Measurements from ENCODE around the gene KCNJ12. TPM values are rescaled to one million over a fixed set of nuclear protein-coding genes. Genes with fewer than 3 reads are reported as not detected.

KCNJ12 gene
- total RNA-seq, 4 donors from 2014 or later: 18.2 to 35.7 (median 29.2) TPM

- Histone ChIP-seq H3K27ac (no peak overlapping the region), H3K4me1 (no peaks in the 10 kb centered on the region), H3K36me3 (no peaks in the 10 kb centered on the region), H3K27me3 (peaks cover 0 to 6% (median 5%) of the 10 kb centered on the region in 3 donors), H3K4me3 (no peak overlapping the region), H3K9me3 (no peaks in the 10 kb centered on the region)
- no peak for TF ChIP-seq CTCF (IDR thresholded peaks at IDR 0.05 in 4 of 5, conservative IDR thresholded peaks at IDR 0.05 in 1 of 5)
- no peak for TF ChIP-seq POLR2A (IDR thresholded peaks at IDR 0.05)
- intact Hi-C loops (cut with DNase I; ENCODE audit: low total_unique reads) (no loop called here), in situ Hi-C loops (cut with MboI; ENCODE audit: low sequenced_read_pairs in 4 of 4) (loop anchor here in 2 of 4 donors (5.0 kb wide), 2 partner anchors 39 to 49 kb away; no protein-coding TSS in a partner anchor)
- no peak for DNase-seq
- no peak for ATAC-seq
These were observed 87.1 kb downstream of the KCNJ12 start for GRCh38 chr17:21463204-21463661.

GRCh38 chr17:21463779-21464407 is 87.7 kb downstream of the KCNJ12 start:
- DNase-seq (no peak), ATAC-seq (no peak)
- in situ Hi-C loops (cut with MboI; ENCODE audit: low sequenced_read_pairs in 4 of 4): loop anchor here in 2 of 4 donors (5.0 kb wide), 2 partner anchors 38 to 48 kb away; no protein-coding TSS in a partner anchor
- Histone ChIP-seq H3K27ac (no peak overlapping the region), H3K4me1 (no peaks in the 10 kb centered on the region), H3K9me3 (no peaks in the 10 kb centered on the region), H3K4me3 (peak overlapping the region in 1 of 4 donors; percentile 9), H3K27me3 (peaks cover 0 to 6% (median 5%) of the 10 kb centered on the region in 3 donors), H3K36me3 (no peaks in the 10 kb centered on the region)
- intact Hi-C loops (cut with DNase I; ENCODE audit: low total_unique reads): no loop called here
- no peak for TF ChIP-seq POLR2A (IDR thresholded peaks at IDR 0.05)
- no peak for TF ChIP-seq CTCF (IDR thresholded peaks at IDR 0.05 in 4 of 5, conservative IDR thresholded peaks at IDR 0.05 in 1 of 5)

DNA sequence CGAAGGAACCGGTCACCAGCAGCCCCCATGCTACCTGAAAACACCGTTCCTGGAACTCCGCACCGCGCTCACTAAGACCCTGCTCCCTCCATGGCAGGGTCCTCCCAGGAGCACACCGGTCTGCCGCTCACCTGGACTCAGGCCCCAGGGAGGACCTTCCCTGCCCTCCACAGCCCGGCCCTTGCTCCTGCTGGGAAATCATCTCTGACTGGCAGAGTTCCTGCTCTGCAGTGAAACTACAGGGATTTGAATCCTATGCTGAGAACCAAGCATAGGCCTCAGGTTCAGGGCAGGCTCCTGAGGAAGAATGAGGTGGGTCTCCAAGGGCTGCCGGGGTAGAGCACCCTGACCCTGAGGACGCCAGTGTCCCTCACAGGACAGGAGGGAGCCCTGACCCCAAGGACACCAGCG is 88.5 kb downstream of the KCNJ12 start:
- intact Hi-C loops (cut with DNase I; ENCODE audit: low total_unique reads): no loop called here
- in situ Hi-C loops (cut with MboI; ENCODE audit: low sequenced_read_pairs in 4 of 4): loop anchor here in 2 of 4 donors (5.0 kb wide), 2 partner anchors 38 to 48 kb away; no protein-coding TSS in a partner anchor

DNA sequence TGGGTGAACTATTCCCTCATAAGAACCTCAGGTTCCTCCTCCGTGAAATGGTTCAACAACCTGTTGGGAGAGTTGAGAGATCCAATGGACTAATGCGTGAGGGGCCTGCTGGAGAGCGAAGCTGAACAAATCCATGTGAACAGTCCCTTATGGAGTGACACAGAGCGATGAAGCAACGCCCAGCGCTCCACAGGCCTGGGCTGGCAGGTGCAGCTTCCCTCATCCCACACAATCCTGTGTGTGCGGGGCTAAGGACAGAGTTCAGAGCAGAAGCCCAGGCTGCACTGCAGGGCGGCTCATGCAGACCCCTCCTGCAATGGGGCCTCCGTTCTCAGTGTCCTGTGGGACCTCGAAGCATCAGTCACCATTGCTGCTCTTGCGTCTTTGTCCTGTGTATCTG is 90.4 kb downstream of the KCNJ12 start:
- no peaks in the 10 kb centered on the region for H3K9me3 ChIP-seq
- H3K27me3 ChIP-seq: peaks cover 0 to 6% (median 5%) of the 10 kb centered on the region in 3 donors
- TF ChIP-seq POLR2A (IDR thresholded peaks at IDR 0.05) (no peak), CTCF (IDR thresholded peaks at IDR 0.05 in 4 of 5, conservative IDR thresholded peaks at IDR 0.05 in 1 of 5) (no peak)
- ATAC-seq (no peak), DNase-seq (no peak)
- intact Hi-C loops (cut with DNase I; ENCODE audit: low total_unique reads) (no loop called here), in situ Hi-C loops (cut with MboI; ENCODE audit: low sequenced_read_pairs in 4 of 4) (no loop called here)
- no peaks in the 10 kb centered on the region for H3K36me3 ChIP-seq
- H3K4me1 ChIP-seq: no peaks in the 10 kb centered on the region
- H3K4me3 ChIP-seq: no peak overlapping the region
- H3K27ac ChIP-seq: no peak overlapping the region

More for the DNA sequence above, 88.5 kb downstream of the KCNJ12 start:
- Histone ChIP-seq H3K27me3 (peaks cover 0 to 6% (median 5%) of the 10 kb centered on the region in 3 donors), H3K36me3 (no peaks in the 10 kb centered on the region), H3K4me1 (no peaks in the 10 kb centered on the region), H3K27ac (no peak overlapping the region), H3K9me3 (no peaks in the 10 kb centered on the region), H3K4me3 (no peak overlapping the region)
- TF ChIP-seq POLR2A (IDR thresholded peaks at IDR 0.05) (no peak), CTCF (IDR thresholded peaks at IDR 0.05 in 4 of 5, conservative IDR thresholded peaks at IDR 0.05 in 1 of 5) (no peak)
- no peak for ATAC-seq
- no peak for DNase-seq

Data from gastrocnemius medialis (tissue), 4 donors.